Gastroesophageal sphincter (tissue), 3 donors: ENCODE results near the gene TET1.

Experiments
- POLR2AphosphoS5 ChIP-seq: sonication (generic); formaldehyde crosslinking; IDR thresholded peaks from one replicate; pipeline ENCODE4 v1.6.1; 2017; ENCODE audit warnings: antibody characterized with exemption
- TF ChIP-seq, protein P1 (sequence below), 4 experiments: fragments of 200-600 bp in 2 of 4; fragments of 450-650 bp in 2 of 4; sonication (generic) in 1 of 4; IDR thresholded peaks; one replicate each; pipeline ENCODE4 v1.5.1; 2017 to 2019; ENCODE audit warnings: antibody characterized with exemption in 4 of 4, mild to moderate bottlenecking in 2 of 4, moderate library complexity in 2 of 4

DNA sequence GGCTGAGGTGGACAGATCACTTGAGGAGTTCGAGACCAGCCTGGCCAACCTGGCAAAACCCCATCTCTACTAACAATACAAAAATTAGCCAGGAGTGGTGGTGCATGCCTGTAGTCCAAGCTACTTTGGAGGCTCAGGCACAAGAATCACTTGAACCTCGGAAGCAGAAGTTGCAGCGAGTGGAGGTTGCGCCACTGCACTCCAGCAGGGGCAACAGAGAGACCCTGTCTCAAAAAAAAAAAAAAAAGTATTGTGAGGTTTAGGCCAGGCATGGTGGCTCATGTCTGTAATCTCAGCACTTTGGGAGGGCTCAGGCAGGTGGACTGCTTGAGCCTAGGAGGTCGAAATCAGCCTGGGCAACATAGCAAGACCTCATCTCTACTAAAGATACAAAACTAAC is 16.0 kb downstream of the TET1 start:
- TF ChIP-seq, protein P1, sequence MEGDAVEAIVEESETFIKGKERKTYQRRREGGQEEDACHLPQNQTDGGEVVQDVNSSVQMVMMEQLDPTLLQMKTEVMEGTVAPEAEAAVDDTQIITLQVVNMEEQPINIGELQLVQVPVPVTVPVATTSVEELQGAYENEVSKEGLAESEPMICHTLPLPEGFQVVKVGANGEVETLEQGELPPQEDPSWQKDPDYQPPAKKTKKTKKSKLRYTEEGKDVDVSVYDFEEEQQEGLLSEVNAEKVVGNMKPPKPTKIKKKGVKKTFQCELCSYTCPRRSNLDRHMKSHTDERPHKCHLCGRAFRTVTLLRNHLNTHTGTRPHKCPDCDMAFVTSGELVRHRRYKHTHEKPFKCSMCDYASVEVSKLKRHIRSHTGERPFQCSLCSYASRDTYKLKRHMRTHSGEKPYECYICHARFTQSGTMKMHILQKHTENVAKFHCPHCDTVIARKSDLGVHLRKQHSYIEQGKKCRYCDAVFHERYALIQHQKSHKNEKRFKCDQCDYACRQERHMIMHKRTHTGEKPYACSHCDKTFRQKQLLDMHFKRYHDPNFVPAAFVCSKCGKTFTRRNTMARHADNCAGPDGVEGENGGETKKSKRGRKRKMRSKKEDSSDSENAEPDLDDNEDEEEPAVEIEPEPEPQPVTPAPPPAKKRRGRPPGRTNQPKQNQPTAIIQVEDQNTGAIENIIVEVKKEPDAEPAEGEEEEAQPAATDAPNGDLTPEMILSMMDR (IDR thresholded peaks at IDR 0.05) = no peak
- no peak for TF ChIP-seq POLR2AphosphoS5
